Hematopoietic multipotent progenitor cell treated with erythropoietin and hydrocortisone succinate and interleukin-3 and kit ligand, for 15 days (in vitro differentiated cells): Measurements from ENCODE around the gene FAM167B.

Source experiments
- DNase-seq: peaks from one replicate; pipeline ENCODE4 v3.0.0-alpha.2; 2015; ENCODE audit warnings: low spot score

FAM167B gene

DNA sequence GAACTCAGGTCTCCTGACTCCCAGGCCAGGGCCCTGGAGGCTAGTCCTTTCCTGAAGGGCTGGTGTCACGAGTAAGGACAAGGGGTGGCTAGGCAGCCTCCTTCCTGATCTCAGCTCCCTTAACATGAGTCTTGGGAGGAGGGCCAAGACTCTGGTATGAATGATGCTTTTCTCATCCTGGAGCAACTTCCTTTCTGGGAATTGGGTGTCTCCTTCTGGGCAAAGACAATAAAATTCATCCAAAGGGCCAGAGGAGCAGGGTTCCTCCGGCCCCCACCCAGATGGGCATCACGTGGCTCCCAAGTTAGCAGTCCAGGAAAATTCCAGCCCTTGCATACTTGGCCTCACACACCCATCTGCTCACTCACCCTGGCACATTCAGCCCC lies at the start of gene FAM167B:
Gene FAM167B (plus strand): TSS at position 335 of the 386 bp plus-strand sequence. CDS start 200 bp downstream, outside the sequence.
- no peak for DNase-seq

DNA sequence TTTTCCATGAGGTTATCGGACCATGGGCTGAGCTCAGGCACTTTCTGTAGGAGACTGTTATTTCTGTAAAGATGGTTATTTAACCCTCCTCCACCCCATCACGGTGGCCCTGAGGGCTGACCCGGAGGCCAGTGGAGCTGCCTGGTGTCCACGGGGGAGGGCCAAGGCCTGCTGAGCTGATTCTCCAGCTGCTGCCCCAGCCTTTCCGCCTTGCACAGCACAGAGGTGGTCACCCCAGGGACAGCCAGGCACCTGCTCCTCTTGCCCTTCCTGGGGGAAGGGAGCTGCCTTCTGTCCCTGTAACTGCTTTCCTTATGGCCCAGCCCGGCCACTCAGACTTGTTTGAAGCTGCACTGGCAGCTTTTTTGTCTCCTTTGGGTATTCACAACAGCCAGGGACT lies 49.2 kb upstream of the FAM167B start:
- no peak for DNase-seq

DNA sequence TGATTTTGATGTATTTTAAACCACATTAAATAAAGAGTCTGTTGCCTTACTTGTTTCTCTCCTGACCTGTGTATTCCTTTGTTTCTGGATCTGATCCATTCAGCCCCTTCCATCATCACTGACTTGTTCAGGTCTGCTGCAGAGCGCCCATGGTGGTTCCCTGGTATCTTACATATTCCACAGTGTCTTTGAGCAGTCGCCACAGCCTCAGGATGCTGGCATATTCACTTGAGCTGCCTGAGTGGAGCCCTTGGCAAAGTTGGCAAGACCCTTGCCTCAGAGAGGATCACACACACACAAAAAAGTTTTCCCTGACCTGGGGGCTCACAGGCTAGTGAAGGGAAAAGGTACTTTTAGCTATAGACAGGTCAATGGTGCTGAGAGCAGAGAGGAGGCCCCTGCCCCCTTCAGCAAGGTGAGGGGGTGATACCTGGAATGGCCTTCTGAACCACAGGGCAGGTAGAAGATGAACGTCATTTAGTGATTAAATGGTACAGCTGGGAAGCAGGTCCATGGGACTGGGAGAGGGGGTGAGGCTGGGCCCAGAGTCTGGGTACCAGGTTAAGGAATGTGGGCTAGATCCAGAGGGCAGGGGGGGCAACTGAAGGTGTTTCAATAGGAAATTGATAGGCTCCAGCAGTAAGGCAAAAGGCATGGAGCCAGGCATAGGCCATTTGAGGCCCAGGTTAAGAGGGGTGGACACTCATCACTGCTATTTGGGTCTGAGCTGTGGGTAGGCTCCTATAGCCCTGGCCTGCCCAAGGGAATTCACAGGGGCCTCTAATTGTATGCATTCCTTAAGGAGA lies 48.6 kb upstream of the FAM167B start:
- DNase-seq: no peak

DNA sequence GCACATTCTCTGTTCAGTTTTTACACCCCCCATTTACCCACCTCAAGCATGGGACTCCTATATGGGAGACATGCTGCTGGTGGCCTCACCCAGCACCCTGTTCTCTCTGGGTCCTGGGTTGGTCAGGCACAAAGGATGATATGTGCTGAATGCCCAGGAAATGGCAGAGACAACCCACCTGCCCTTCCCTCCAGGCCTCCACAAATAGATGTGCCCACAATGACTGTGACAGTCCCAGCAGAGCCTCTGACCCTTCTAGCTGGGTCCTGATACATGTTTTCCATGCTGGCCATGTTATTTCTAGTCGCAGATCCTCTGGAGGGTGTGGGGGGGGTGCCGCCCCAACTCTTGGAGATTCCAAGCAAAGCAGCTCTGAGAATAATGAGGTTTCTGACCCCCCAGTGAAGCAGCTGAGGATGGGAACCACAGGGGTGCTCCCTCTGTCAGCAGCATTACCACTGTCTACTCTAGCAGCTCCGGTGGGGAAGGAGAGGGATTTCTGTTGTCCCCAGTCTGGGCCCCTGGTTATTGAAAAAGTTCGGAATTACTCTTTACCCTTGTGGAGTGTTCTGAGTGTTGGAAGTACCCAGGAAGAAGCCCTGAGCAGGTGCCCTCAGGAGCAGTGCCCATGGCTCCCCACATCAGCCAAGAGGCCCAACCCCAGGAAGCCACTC lies 47.8 kb upstream of the FAM167B start:
- no peak for DNase-seq

DNA sequence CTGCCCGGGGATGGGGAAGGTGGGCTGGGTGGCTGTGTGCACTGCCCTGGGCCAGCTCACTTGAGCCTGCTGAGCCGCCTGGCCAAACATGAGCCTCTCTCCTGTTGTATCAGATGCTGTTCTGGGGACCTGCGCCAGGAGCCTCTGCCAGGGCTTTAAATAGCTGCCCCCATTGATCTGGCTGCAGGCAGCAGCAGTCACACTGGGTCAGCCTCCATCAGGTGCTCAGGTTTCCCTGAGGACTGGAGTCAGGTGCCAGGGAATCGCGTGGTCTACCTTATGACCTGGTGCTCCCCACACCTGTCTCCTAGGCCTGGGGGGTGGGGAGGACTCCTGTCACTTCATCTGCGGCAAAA lies 47.3 kb upstream of the FAM167B start:
- no peak for DNase-seq

DNA sequence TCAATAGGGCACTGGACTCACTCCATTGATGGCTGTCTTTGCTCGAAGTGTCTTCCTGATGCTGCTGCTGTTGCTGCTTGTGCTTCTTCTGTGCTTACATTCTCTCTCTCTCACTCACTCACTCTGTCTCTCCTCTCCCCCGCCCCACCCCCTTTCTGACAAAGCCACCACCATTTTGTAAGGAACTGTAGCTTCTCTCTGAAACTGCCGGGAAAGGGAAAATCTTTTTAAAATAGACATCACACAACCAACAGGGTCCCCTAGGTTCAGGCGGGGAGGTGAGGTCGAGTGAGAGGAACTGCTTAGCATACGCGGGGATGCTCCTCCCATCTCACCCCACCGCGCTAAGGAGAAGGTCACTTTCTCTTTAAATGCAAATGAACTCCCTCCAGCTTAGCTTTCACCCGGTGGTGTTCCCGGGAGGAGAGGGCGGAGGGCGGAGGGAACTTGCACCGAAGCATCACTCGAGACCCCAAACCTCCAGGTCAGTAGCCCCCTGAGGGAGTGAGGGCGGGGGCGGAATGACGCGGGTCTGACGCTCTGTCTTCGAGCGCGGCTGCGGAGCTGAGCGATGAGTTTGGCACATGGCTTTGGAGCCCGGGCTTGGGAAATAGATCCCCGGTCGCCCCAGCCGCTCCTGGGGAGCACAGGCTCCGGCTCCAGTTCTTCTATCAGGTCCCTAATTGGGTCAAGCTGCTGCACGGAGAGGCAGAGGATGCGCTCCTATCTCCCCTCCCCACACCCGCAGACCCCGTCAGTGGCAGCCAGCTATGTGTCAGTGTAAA lies 46.6 kb upstream of the FAM167B start, which contains the start of gene CCDC28B:
Gene CCDC28B (plus strand): TSS at position 370 of the 785 bp plus-strand sequence. CDS start 1,341 bp downstream, outside the sequence.
- peak; percentile 34 for DNase-seq

DNA sequence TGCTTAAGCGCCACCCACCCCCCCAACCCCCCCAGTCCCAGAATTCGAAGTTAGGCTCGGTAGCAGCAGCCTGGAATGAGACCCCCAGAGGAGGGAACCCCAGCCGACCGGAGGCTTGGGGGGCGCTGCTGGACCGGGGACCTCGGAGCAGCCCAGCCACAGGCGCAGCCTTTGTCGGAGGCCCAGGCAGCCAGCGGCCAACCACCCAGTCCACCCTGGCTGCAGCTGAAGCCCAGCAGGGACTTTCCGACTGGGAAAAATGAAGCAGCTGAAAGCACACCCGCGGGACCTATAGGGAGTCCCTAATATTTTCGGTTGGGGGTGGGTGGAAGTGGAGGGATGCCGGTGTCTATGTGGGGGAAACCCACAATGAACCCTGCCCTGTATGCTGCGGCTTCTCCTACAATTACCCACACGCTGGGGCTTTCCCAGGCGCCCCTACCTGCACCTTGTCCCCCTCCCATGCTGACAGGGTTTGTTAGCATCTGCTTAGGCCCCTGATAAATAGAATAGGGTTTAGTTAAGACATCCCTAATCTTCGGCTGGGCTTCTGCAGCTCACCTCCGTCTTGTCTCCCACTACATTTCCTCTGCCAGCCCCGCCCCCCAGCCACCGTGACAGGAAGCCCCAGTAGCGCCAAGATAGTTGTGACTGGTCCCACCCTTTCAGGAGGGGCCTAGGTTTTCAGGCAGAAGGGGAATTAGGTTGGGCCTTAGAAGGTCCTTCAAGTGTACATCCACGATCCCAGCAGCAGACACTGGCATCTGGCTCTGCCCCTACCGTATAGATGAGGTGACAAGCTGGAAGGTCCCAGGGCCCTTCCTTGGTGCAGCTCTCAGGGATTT lies 45.8 kb upstream of the FAM167B start:
- DNase-seq: peak; percentile 62

DNA sequence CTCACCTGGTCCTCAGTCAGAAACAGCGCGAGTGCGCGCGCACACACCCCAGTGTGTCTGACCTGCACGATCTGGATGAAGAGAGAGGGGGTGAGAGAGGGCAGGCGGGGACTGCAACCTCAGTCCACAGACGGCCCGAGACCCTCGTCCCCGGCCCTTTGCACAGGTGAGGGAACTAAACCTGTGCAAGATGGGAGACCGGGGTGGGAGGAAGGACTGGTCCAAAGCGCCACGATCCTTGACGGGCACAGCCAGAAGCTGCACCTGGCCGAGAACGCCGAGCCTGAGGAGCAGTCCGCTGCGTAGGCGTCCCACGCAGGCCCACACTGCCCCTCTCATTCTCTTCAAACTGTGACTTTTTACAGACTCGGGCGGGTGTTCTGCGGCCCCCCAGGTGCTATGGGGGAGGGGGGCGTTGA lies 42.1 kb upstream of the FAM167B start:
- DNase-seq: no peak

DNA sequence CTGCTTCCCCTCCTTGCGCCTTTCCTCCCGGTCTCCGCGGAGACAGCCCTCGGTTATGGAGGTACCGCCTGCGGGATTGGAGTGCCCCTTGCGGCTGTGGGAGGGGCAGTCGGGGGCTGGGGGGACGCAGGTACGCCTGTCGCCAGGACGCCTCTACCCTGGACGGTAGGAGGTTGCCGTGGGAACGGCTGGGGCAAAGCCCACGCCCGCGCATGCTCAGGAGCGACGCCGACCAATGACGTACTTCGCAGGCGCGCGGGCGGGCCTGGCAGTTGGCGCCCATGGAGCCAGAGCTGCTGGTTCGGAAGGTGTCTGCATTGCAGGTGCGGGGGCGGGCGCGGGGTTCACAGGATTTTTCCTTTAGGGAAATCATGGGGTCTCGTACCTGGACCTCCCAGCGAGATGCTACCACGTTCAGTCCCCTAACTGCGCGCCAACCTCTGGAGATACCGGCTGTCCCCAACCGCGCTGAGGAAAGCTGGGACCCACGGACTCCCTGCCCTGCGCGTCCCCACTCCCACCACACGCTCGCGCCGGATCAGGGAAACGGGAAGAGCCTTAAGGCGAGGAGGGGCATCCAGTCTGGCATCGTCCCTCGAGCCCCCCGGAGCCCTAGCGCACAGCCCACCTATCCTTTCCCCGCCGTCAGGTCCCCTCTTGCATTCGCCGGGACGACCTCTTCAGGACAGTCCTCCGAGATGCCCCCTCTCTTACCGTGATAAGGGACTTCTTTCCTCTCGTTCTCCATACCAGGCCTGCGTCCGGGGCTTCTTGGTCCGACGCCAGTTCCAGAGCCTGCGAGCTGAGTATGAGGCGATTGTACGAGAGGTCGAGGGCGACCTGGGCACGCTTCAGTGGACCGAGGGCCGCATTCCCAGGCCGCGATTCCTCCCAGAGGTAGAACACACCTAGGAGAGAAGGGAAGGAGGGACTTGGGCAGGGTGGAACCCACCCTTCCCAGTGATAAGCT lies 41.3 kb upstream of the FAM167B start, which contains the start of gene IQCC:
Gene IQCC (plus strand): TSS at position 271 of the 970 bp plus-strand sequence. CDS start 11 bp downstream, at position 282.
- DNase-seq: peak; percentile 86

DNA sequence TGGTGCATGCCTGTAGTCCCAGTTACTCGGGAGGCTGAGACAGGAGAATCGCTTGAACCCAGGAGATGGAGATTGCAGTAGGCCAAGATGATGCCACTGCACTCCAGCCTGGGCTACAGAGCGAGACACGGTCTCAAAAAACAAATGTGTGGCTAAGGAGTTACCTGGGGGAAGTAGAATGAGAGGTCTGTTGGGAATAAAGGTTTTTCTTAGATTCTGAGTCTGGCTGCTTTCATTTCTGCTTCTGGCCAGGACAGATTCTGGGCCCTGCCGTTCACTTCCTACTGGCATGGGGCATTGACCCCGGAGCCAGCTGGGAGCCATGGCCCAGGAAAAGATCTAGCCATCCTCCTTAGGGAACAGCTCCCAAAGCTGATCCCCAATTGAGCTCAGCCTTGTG lies 38.6 kb upstream of the FAM167B start:
- DNase-seq: no peak

DNA sequence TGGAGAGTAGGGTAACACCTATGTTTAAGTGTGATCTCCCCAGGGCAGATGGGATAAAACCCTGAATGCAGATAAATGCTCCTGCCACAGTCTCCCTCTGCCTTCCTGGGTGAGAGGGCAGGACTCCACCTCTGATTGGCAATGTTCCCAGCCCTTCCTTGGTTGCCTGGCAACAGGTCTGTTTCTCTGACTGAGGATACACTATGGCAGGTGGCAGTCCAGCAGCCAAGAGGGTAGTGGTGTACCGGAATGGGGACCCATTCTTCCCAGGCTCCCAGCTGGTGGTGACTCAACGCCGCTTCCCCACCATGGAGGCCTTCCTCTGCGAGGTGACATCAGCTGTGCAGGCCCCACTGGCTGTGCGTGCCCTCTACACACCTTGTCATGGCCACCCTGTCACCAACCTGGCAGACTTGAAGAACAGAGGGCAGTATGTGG lies 38.1 kb upstream of the FAM167B start, which contains the start of gene DCDC2B:
Gene DCDC2B (plus strand): TSS at position 199 of the 438 bp plus-strand sequence. CDS start 5 bp downstream, at position 204.
- peak; percentile 86 for DNase-seq

DNA sequence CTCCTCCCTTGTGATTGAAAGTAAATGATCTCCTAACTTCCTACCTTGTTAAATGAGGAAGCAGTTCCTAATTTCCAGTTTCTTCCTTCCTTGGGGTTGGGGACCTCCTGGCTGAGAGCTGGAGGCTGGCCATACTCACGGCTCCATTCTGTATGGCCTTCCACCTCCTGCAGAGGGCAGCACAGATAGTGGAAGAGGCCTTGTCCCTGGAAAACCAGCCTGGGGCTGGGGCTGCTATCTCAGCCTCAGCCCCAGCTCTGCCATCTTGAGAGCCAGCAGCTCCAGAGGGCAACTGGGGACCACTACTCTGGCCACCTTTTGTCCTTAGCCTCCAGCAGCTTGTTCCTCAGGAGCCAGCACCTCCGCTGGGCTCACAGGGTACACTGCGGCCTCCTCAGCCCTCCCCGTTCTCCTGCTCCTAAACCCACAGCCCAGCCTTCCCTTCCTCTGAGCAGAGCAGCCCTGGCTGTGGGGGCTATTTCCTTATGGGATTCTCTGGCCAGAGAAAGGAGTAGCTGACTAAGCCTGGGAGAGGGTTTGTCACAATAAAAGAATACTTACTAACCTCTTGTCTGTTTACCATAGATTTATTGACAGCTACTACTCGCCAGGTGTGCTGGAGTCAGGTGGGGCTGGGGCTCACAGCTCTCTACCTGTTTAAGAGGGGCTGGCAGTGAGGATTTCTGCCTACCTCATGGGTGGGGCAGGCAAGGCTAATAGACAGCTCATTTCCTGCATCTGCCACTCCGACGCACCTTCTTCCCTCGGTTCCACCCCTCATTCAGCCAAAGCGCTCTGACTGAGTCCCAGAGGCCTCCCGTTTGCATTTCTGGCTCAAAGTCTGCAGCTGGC lies 31.2 kb upstream of the FAM167B start:
- peak; percentile 64 for DNase-seq

DNA sequence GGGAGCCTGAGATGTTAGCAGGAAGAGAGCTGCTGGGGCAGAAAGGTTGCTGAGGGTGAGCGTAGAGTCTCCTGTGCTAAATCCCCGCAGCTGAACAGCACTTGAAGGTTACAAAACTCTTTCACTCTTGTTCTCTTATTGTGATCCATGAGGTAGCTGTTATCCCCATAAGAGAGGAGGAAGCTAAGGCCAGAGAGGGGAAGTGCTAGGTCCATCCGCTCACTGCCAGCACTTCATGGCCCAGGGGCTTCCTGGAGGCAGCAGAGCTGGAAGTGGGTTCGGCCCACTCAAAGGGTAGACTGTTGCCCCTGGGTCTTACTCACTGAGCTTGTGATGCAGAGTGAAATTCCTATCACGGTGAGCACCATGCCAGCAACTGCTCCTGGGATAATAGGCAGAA lies 30.5 kb upstream of the FAM167B start:
- DNase-seq: no peak

DNA sequence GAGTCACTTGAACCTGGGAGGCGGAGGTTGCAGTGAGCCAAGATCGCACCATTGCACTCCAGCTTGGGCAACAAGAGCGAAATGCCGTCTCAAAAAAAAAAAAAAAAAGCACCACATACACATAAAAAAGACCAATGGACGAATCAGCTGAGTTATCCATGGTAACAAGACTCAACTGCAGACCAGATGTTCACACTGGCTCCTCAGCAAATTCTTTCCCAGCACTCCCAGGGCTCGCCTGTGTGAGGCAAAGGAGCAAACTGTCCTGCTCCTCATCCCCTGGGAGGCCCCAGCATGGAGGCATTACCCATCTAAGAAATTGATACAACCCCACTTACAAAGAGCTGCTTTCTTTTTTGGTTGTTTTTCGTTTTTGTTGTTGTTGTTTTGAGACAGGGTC lies 28.0 kb upstream of the FAM167B start:
- no peak for DNase-seq

DNA sequence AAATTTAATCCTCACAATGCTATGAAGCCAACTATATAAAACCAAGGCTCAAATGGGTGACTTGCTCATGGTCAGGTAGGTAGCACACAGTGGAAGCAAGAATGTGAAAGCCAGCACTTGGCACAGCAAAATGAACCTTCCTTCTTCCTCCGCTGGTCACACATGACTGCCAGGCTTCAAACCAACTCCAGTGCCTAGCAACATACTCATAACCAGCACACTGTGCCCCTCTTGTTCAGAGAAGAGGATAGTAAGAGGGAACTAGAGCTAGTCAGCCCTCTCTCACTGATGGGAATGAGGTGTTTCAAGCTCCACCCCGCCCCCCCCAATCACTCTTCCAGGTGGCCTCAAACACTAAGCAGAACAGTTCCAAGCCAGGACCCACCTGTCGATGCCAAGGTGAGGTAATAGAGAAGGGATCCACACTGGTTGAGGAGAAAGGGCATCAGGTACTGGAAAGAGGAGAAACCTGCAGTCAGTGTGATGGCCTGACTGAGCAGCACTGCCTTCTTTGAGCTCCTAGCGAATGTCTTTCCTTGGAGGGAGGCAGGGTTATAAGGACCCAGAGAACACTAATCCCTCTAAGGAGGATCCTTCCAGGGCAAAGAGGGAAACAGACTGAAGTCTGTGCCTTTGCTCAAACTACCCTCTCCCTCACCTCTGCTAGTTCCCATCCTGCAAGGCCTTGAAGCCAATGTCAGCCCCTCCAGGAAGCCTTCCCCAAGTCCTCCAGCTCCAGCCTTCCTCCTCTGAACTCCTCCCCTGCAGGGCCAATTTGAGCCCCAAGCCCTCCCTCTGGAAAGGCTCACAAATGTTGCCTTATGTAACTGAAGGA lies 26.1 kb upstream of the FAM167B start:
- no peak for DNase-seq

DNA sequence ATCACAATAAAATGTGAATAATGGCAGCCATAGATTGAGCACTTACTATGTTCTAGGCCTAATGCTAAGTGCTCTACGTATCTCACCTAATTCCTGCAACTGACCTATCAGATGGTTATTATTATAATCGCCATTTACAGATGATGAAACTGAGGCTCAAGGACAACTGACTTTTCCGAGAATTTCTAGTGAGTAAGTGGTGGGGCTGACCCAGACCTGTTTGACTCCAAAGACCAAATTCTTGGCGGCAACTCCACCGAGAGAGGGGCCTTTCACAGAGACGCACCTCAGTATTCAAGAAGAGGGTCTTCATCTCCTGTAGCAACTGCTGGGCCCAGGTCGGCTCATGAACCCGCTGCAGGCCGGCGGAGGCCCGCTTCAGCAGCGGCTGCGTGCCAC lies 25.4 kb upstream of the FAM167B start:
- no peak for DNase-seq

DNA sequence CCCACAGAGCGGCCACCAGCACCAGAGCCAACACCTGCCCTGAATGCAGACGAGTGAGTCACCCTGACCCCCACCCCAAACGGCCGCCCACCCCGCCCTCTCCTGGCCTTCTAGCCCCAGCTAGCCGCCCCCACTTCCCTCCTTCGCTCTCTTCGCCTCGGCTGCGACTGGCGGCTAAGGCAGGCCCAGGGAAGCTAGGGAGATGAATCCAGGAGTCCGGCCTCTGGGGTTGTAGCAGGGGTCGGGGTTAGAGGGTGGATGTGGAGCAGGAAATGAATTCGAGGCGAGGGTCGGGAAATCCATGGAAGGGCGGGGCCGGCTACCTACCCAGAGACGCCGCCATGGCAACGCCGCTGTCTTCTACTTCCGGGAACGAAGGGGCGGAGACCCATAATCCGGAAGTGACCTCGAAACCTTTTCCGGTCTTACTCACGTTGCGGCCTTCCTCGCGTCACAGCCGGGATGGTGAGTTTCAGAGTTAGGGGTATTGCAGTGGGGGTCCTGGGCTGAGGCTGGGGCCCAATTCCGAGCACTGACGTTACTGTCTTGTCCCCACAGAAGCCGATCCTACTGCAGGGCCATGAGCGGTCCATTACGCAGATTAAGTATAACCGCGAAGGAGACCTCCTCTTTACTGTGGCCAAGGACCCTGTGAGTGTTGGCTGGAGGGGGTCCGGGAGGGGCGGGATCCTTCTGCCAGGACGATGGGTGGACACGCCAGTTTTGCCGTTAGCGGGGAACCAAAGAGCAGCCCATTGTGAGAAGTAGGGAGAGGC lies 24.9 kb upstream of the FAM167B start, which contains the start of the genes EIF3I and TMEM234:
Gene EIF3I (plus strand): TSS at position 428 of the 776 bp plus-strand sequence. CDS start 35 bp downstream, at position 463.
Gene TMEM234 (minus strand): TSS at position 374 of the 776 bp plus-strand sequence. CDS start 31 bp downstream, at position 343.
- peak; percentile 94 for DNase-seq
